Cardiac ventricle fibroblast (primary cell): Measurements from ENCODE around the gene UPB1. TPM values are rescaled to one million over a fixed set of nuclear protein-coding genes. Genes with fewer than 3 reads are reported as not detected.

Source experiments
- total RNA-seq: library from RNA; depleted of rRNA; stranded (reverse); fragments of >200 nt; gene quantifications from 2 replicates; pipeline ENCODE4 v1.2.3, GENCODE V29; 2015

The UPB1 gene
- not detected in 2 replicates for total RNA-seq

DNA sequence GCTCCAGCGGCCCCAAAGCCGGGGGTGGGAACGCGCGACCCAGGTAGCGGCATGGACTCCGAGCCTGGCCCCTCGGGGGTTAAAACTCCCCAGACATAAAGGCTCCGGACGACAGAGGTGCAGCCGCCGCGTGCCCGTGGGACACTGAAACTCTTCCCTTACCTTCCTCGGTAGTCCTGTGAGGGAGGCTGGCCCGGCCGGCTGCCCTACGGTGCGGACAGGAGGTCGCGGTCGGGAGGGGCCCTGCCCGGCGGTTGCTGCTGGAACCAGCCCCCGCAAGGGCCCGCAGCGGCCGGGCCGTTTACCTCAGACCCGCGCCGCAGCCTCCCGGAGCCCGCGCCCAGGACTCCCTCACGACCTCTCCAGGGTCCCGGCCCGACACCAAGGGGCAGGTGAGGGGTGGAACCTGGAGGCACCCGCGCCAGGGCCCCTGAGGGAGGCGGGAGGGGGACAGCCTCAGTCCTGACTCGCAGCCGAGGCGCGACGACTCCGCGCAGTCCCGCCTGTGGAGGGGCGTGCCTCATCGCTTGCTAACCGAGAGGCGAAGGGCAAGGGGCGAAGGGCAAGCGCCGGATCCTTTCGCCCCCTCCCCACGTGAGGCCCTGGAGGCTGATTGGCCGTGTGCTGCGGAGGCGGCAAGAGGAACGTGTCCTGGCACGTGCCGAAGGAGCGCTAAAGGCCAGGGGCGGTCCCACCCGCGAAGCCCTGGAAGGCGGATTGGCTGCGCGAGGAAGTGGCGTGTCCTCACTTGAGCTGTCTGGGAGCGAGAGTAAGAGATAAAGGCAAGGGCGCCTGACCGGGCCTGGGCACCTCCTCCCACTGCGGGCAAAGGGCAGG lies at the start of gene UPB1:
UPB1 (plus strand) TSS at position 805 of the 837 bp plus-strand sequence. CDS start 72 bp downstream, outside the sequence.

DNA sequence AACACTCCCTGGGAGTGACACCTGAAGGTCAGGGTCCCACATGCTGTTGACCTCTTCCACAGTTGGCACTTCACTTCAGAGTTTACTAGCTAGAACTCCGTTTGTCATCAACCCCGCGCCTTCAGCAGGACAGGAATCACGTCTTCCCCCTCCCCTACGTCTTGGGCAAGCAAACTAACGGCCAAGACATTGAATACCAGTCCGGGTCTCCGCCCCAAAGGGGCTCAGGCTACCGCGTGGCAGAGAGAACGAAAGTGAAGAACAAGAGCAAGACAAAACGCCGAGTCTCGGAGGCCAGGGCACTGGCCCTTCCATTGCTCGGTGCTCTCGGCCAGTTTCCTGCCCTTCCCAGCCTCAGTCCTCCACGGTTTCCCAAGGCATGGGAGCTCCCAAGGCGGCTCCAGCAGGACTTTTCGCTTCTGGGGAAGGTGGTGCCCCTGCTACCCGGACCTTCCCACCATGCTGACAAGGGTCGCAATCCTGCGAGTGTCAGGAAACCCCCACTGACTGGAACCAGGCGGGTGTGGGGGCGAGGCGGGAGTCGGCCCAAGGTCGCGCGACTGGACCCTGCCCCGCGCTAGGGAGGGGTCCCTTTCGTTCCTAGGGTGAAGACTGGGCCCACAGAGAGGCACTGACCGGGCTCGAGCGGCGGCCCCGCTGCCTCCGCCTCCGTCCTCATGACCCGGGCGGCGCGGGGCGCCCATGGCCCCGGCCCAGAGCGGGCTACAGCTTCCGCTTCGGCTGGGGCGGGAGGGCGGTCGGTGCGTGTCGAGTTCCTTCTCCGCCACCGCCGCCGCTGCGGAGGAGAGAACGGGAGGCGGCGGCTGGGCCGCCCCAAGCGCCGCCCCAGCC lies 59.4 kb downstream of the UPB1 start, which contains the start of gene GUCD1:
GUCD1 (minus strand) TSS at position 826 of the 852 bp plus-strand sequence; CDS start at position 679, 147 bp downstream.

DNA sequence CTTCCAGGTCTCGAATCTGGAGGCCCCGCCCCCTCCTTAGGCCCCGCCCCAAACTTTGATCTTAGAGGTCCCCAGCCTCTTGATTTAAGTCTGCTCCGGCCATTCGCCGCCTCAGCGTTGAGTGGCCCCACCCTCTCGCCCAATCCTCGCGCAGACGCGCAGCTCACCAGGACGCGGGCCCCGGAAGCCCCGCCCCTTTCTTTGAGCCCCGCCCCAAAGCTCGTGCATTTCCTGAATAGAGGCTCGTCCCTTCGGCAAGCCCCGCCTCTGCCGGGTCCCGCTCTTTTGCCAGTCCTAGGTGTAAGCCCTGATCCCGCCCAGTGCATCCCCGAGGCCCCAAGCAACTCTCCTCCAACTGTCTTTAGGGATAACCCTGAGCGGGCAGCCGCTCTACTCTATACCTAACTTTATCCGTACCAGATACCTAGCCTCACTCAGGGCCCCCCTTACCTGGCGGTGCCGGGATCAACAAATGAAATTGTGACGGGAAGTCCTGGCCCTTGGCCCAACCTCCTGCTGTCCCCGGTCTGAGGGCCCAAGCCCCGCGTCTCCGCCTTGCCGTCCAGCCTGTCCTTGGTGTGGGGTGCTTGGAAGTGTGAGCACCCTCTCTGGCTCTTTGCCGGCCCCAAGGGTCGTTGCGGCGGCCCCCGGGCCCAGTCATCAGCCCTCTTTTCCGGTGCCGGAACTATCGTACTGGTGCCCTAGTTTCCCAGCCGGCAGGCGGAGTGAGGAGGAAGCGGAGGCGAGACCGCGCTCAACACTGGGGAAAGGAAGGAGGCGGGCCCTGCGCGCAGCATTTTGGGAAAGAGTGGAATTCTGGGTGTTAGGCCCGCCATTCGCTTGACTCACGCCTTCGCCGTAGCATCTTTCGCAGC lies 60.3 kb downstream of the UPB1 start, which contains the start of gene SNRPD3:
SNRPD3 (plus strand) TSS at position 835 of the 875 bp plus-strand sequence. CDS start 1,676 bp downstream, outside the sequence.

Other genes with a start within 250 kb of the UPB1 start
- gene SPECC1L, start 224.5 kb upstream of the UPB1 start, total RNA-seq, result 30.9 and 34.4 TPM in 2 replicates
- gene ADORA2A, start 67.7 kb upstream of the UPB1 start, total RNA-seq, result 0.44 and 0.88 TPM in 2 replicates
- 73.8 and 79.9 TPM in 2 replicates for gene GUCD1, start 59.8 kb downstream of the UPB1 start, total RNA-seq
- gene SNRPD3, start 60.7 kb downstream of the UPB1 start, total RNA-seq, result 119 and 146 TPM in 2 replicates
- gene LRRC75B, start 97.7 kb downstream of the UPB1 start, total RNA-seq, result 5.4 and 8.1 TPM in 2 replicates
- gene GGT1, start 107.9 kb downstream of the UPB1 start, total RNA-seq, result 0.44 and 0.69 TPM in 2 replicates